HEK293 (cell line): ENCODE measurements around the gene BAIAP2.
"Not testable (repeated sequence)": the region's sequence is repeated elsewhere in the genome, so short reads cannot be mapped to it uniquely, and the experiment has no call there.

Experiments used
- CTCF ChIA-PET: fragments of 350-600 bp; formaldehyde crosslinking; extraction: SDS; loops from one replicate; lab custom pipeline; 2021; ENCODE audit warnings: antibody characterized with exemption; lab: Yijun Ruan, JAX
- POLR2A ChIA-PET: fragments of 300-600 bp; formaldehyde crosslinking; extraction: SDS; loops from one replicate; lab custom pipeline; 2020; ENCODE audit warnings: antibody characterized with exemption, inconsistent platforms; lab: Yijun Ruan, JAX
- H3K27ac ChIP-seq: fragments of 200-500 bp; sonication (Bioruptor generic); 2 replicates; pipeline ENCODE4 v1.5.1; 2014; ENCODE audit warnings: low read depth, low read length, control low read depth, inconsistent platforms; ENCODE audit errors: extremely low read depth
- H3K36me3 ChIP-seq, 2 experiments: fragments of 200-500 bp in 1 of 2; sonication (Bioruptor generic) in 1 of 2; 1 replicate in 1 of 2; 2 replicates in 1 of 2; pipeline ENCODE4 v1.5.1; 2014 to 2017; ENCODE audit warnings: inconsistent platforms in 2 of 2, low read length in 2 of 2; ENCODE audit not compliant: control insufficient read depth in 2 of 2, insufficient read depth in 1 of 2
- H3K4me1 ChIP-seq: fragments of 200-500 bp; sonication (Bioruptor generic); 2 replicates; pipeline ENCODE4 v1.5.1; 2014; ENCODE audit warnings: mild to moderate bottlenecking, low read length, inconsistent platforms; ENCODE audit not compliant: control insufficient read depth, insufficient read depth
- H3K4me3 ChIP-seq: 2 replicates; pipeline ENCODE4 v1.5.1; 2011; ENCODE audit warnings: low read depth, mild to moderate bottlenecking, control low read depth, low read length, moderate library complexity
- H3K9me3 ChIP-seq: fragments of 200-500 bp; sonication (Bioruptor generic); 2 replicates; pipeline ENCODE4 v1.5.1; 2014; ENCODE audit warnings: low read depth, low read length, inconsistent platforms; ENCODE audit not compliant: control insufficient read depth, insufficient read depth
- GLIS1 ChIP-seq: fragments of 450-650 bp; formaldehyde crosslinking; IDR thresholded peaks from 2 replicates; pipeline ENCODE4 v1.5.1; 2016; ENCODE audit warnings: missing biosample characterization, missing genetic modification characterization
- ZFHX2 ChIP-seq: fragments of 450-650 bp; formaldehyde crosslinking; conservative IDR thresholded peaks from 2 replicates; pipeline ENCODE4 v1.5.1; 2016; ENCODE audit warnings: missing biosample characterization, missing genetic modification characterization
- ZNF121 ChIP-seq: fragments of 450-650 bp; formaldehyde crosslinking; IDR thresholded peaks from 2 replicates; pipeline ENCODE4 v1.5.1; 2016; ENCODE audit warnings: missing biosample characterization, missing genetic modification characterization
- ZNF23 ChIP-seq: fragments of 450-650 bp; formaldehyde crosslinking; IDR thresholded peaks from 2 replicates; pipeline ENCODE4 v1.5.1; 2016; ENCODE audit warnings: missing biosample characterization, missing genetic modification characterization, borderline replicate concordance
- ZNF404 ChIP-seq: fragments of 450-650 bp; formaldehyde crosslinking; IDR thresholded peaks from 2 replicates; pipeline ENCODE4 v1.5.1; 2017; ENCODE audit warnings: missing biosample characterization, missing genetic modification characterization
- ZNF518A ChIP-seq: fragments of 450-650 bp; formaldehyde crosslinking; conservative IDR thresholded peaks from 2 replicates; pipeline ENCODE4 v1.5.1; 2016; ENCODE audit warnings: low read depth, missing biosample characterization, missing genetic modification characterization
- ZNF560 ChIP-seq: fragments of 450-650 bp; formaldehyde crosslinking; IDR thresholded peaks from 2 replicates; pipeline ENCODE4 v1.5.1; 2017; ENCODE audit warnings: missing biosample characterization, missing genetic modification characterization, borderline replicate concordance
- ZSCAN23 ChIP-seq: fragments of 450-650 bp; formaldehyde crosslinking; IDR thresholded peaks from 2 replicates; pipeline ENCODE4 v1.5.1; 2016; ENCODE audit warnings: missing biosample characterization, missing genetic modification characterization

The BAIAP2 gene

DNA sequence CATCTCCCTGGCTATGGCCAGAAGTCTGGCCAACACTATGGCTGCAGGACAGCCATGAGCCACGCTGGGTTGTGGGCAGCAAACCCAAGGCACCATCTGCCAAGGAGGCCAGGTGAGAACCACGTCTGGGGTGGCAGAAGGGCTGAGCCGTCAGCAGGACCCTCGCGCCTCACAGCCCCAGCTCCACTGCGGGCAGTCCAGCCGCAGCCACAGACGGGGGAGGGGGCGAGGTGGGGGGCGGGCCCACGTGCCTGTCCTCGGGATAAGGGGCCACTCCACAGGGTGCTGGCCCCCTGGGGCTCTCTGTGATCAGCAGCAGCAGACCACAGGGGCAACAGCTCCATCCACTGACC lies 6.5 kb upstream of the BAIAP2 start (continued):
- TF ChIP-seq ZNF404 (tag by site-specific recombination) (no peak), ZSCAN23 (no peak), GLIS1 (tag by site-specific recombination) (0 out of 2 replicates have a peak, but pooled peaks have one; percentile 21), ZNF518A (tag by site-specific recombination) (no peak)

DNA sequence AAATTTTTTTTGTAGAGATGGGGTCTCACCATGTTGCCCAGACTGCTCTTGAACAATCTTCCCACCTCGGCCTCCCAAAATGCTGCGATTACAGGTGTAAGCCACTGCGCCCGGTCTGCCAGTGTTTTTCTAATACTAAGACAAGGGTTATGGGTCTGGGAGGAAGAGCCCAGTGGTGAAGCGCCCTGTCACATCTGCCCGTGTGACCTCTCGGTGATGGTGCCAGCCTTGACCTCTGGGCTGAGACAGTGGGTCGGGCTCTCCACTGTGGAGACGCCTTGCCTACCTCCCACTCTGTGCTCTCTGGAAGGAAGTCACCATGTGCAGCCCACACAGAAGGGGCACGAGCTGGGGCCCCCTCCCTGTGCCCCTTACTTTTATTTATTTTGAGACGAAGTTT lies 5.1 kb upstream of the BAIAP2 start:
- TF ChIP-seq ZNF23 (tag by site-specific recombination) (no peak), ZNF121 (tag by site-specific recombination) (peak; percentile 87)
- CTCF ChIA-PET = interaction anchor here (0.6 to 4.0 kb wide), 2 partner anchors 72 to 455 kb away, joined by 3 to 12 read pairs; no protein-coding TSS in a partner anchor
- Histone ChIP-seq H3K27ac (no peak overlapping the region), H3K9me3 (no peaks in the 10 kb centered on the region), H3K4me1 (peaks cover 4% of the 10 kb centered on the region; the same call in 1 of the 2 replicates), H3K36me3 (peaks cover 0 to 13% of the 10 kb centered on the region in 2 experiments; a peak in 1 of 3 replicates), H3K4me3 (no peak overlapping the region)
- POLR2A ChIA-PET = interaction anchor here (0.6 to 2.0 kb wide), 3 partner anchors 12 to 65 kb away, joined by 3 to 5 read pairs (median 4); no protein-coding TSS in a partner anchor

GRCh38 chr17:81030312-81030711 lies 4.6 kb upstream of the BAIAP2 start:
- H3K4me3 ChIP-seq, H3K27ac ChIP-seq, H3K9me3 ChIP-seq, H3K4me1 ChIP-seq: not testable (repeated sequence)
- peaks cover 0 to 13% of the 10 kb centered on the region in 2 experiments; a peak in 1 of 3 replicates for H3K36me3 ChIP-seq
- ChIA-PET POLR2A (interaction anchor here (0.6 kb wide), 1 partner anchor 18 kb away, joined by 4 read pairs; no protein-coding TSS in a partner anchor), CTCF (interaction anchor here (0.6 to 4.0 kb wide), 3 partner anchors 10 to 454 kb away, joined by 3 to 12 read pairs (median 5); no protein-coding TSS in a partner anchor)

GRCh38 chr17:81030741-81031565 lies 4.0 kb upstream of the BAIAP2 start:
- ChIA-PET POLR2A (interaction anchor here (1.2 to 1.9 kb wide), 2 partner anchors 12 to 63 kb away, joined by 5 to 7 read pairs; no protein-coding TSS in a partner anchor), CTCF (interaction anchor here (0.6 to 4.3 kb wide), 7 partner anchors 8 to 611 kb away, joined by 3 to 24 read pairs (median 4); no protein-coding TSS in a partner anchor)
- H3K9me3 ChIP-seq = no peaks in the 10 kb centered on the region
- no peak overlapping the region for H3K4me3 ChIP-seq
- peaks cover 0 to 13% of the 10 kb centered on the region in 2 experiments; a peak in 1 of 3 replicates for H3K36me3 ChIP-seq
- TF ChIP-seq ZNF560 (tag by site-specific recombination) (no peak), ZFHX2 (tag by site-specific recombination) (0 out of 2 replicates have a peak, but pooled peaks have one; percentile 19)
- peaks cover 4% of the 10 kb centered on the region; the same call in 1 of the 2 replicates for H3K4me1 ChIP-seq
- H3K27ac ChIP-seq = no peak overlapping the region
